K562 treated with DMSO at 1 percent for 4 hours (cell line): Measurements from ENCODE around the gene PMPCA. TPM values are rescaled to one million over a fixed set of nuclear protein-coding genes. Genes with fewer than 3 reads are reported as not detected.

Experiments used
- total RNA-seq: library from RNA; unstranded; fragments of 300-600 nt; gene quantifications from 2 replicates; pipeline ENCODE4 v1.2.3, GENCODE V29; 2022; ENCODE audit not compliant: insufficient read depth

The PMPCA gene, protein sequence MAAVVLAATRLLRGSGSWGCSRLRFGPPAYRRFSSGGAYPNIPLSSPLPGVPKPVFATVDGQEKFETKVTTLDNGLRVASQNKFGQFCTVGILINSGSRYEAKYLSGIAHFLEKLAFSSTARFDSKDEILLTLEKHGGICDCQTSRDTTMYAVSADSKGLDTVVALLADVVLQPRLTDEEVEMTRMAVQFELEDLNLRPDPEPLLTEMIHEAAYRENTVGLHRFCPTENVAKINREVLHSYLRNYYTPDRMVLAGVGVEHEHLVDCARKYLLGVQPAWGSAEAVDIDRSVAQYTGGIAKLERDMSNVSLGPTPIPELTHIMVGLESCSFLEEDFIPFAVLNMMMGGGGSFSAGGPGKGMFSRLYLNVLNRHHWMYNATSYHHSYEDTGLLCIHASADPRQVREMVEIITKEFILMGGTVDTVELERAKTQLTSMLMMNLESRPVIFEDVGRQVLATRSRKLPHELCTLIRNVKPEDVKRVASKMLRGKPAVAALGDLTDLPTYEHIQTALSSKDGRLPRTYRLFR
- total RNA-seq: 56.2 and 60.7 TPM in 2 replicates

DNA sequence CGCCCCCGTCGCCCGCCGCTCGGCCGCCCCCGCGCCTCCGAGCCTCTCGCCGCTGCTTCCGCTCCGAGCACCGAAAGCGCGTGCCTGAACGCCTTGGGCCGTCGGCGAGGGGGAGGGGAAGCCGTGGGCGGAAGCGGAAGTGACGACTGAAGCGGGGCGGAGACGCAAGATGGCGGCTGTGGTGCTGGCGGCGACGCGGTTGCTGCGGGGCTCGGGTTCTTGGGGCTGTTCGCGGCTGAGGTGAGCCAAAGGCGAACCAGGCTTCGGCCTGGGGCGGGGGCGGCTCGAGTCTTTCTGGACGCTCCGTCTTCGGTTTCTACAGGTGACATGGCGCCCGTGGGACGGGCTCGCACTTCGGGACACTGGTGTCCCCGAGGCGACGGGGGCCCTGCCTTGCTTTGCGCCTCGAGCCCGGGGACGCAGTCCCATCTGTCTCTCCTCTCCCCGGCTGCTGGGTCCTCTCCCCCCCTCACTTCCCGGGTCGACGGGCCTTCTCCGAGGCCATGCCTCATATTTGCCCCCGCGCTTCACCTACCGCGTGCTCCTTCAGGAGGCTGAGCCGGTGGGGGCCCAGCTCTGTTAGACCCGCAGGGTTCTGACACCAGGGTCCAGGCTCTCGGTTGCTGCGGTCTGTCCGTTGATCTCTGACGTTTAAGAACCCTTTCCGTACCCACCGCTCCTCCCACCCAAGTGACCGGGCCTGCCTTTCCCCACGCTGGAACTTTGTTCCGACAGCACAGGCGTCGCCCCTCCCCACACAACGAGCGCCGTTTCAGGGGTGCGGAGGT is at the start of gene PMPCA, which contains the start of gene ENTR1:
PMPCA (plus strand) TSS at position 159 of the 788 bp plus-strand sequence; CDS start at position 170, 11 bp downstream.
ENTR1 (minus strand) TSS at position 115 of the 788 bp plus-strand sequence. CDS start 217 bp downstream, outside the sequence.

DNA sequence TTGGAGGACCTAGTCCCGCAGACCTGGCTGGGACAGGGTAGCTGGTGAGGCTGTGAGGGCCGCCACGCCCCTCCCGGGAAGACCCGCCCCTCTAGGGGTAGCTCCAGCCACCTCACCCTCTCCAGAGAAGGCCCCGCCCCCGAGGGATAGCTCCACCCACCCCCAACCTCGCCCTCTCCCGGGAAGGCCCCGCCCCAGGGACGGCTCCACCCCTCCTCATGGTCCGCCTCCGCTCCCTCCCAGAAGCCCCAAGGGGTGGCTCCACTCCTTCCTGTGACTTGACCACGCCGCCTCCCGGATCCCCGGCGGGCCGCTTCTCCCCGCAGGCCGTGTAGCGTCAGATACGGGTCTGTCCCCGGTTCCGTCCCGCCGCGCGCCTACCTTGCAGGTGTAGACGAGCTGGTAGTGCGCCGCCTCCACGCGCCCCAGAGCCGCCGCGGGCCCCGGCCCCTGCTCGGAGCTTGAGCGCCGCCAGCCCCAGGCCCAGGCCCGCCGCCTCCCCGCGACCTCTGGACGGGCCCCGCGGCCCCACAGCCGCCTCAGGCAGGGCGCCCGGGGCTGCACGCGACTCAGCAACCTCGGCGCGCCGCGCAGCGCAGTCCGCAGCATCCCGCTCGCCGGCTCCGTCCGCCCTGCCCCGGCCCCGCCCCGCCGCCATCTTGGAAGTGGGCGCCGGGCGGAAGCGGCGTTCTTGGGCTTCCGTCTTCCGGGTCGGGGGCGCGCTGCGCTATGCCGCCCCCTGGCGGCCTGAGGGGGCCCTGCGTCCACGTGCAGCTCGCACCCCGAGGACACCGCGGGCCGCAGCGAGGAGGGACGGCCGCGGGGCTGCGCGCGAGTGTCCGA is 47.1 kb upstream of the PMPCA start, which contains the start of gene DNLZ:
DNLZ (minus strand) TSS at position 639 of the 843 bp plus-strand sequence; CDS start at position 609, 30 bp downstream.

DNA sequence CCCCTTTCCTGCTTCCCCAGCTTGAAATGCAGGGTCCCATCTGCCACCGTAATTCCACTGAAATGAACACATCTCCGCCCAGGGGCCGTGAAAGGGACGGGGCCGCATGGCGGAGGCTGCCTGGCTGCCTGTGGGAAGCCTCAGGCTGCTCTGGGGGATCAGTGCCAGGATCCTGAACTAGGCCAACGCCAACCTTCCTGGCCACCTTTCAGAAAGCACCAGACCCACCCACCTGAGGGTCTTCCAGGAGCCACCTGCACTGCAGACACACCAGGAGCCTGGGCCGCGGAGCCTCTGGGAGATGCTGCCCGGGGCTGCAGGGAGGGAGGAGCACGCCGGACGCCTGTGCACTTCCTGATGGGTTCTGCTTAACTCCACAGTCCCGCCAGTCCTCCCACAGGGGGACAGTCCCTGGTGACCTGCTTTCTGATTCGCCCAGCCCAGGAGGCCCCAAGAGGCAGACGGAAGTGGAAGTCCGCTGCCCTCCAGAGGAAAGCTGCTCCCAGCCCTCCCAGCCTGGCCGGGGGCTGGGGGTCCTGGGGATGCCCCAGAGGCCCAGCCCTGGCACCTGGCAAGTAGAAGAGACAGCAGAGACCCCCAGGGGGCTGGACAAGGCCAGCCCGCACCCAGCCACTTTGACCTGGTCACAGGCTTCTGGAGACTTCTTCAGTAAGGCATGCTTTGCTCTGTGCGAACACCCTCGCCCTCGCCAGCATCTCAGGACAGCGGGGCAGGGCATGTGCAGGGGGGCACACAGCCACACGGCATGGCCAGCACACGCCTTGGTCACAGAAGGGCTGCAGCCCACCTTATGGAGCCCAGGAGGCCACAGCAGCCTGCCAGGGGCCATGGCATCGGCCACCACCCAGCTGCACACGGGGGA is 36.9 kb upstream of the PMPCA start, which contains the start of gene CARD9:
CARD9 (minus strand) TSS at position 370 of the 883 bp plus-strand sequence. CDS start 1,591 bp downstream, outside the sequence.

DNA sequence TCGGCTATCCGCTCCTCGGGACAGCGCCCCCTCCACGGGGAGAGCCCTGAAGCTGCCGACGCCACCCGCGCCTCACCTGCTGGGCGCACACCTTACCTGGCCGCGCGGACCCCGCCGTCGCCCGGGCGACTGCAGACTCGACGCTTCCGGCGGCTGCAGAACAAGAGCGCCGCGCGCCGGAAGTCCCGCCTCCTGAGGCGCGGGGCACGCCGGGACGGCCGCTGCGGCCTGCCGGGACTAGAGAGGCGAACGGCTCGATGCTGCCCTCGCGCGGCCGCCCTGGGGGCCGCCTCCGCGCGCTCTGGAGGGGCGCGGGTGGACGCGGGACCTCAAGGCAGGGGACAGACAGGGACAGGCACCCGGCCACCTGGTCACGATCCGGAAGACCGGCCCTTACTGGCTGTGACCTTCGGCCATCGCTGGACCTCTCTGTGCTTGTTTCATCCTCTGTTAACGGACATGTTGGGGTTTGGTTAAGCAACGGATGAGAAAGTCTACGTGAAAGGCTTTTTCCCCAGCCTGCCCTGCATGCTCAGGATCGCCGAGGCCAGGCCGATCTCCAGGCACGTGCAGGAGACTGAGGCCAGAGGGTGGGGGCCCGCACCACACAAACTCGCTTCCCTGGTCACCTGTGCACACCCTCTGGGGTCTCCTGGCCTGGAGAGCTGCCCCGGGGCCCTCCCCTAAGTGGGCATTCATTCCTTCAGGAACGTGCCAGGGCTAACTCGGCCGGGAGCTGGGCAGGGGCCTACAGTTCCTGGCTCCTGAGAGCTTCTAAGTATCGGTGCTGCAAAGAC is 10.2 kb upstream of the PMPCA start, which contains the start of gene SNAPC4:
SNAPC4 (minus strand) TSS at position 133 of the 797 bp plus-strand sequence. CDS start 1,742 bp downstream, outside the sequence.

DNA sequence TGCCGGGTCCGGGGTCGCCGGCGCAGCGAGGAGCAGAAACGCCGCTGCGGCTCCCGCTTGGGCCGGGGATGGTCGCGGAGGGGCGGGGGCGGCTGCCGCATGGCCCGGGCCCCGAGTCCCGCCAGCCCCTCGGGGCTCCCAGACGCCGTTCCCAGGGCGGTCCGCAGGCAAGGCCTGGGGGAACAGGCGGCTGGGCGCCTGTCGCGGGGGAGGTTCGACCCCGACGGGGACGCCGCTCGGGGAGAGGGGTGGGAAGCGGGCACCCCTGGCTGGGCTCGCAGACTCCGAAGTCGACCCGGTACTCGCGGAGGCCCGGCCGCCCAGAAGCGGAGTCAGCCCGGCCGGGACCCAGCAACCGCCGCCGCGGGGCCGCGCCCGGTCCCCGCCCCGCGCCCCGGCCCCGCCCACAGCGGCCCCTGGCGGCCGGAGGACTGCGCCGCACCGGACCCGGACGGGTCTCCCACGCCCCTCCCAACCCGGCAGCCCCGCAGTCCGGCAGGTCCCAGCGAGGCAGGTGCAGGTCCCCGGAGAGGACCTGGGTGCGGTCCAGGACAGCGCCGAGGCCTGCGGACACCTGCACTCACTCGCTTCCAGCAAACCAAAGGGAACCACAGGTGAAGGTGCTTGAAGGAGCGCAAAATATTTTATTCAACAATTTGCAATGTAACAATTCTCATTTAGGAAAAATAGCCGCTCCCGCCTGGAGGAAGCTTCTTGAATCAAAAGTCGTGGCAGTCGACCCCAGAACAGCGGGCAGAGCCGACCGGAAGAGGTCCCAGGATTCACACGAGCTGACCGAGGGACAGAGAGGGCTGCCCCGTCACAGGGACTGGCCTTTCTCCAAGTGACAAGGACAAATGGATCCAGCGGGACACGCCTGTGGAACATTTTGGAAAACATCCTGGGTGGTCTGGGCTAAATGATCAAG is 29.3 kb downstream of the PMPCA start, which contains the start of gene INPP5E:
INPP5E (minus strand) TSS at position 365 of the 928 bp plus-strand sequence. CDS start 426 bp downstream, outside the sequence.

Other genes with a start within 250 kb of the PMPCA start
- gene LHX3, start 205.5 kb upstream of the PMPCA start, total RNA-seq: 0.70 and 1.2 TPM in 2 replicates
- gene QSOX2, start 164.8 kb upstream of the PMPCA start, total RNA-seq: 20.5 and 22.8 TPM in 2 replicates
- gene CCDC187, start 106.6 kb upstream of the PMPCA start, total RNA-seq: not detected in 2 replicates
- gene GPSM1, start 83.1 kb upstream of the PMPCA start, total RNA-seq: 13.6 and 15.5 TPM in 2 replicates
- 17.5 and 29.7 TPM in 2 replicates for gene DNLZ, start 46.9 kb upstream of the PMPCA start, total RNA-seq
- 12.7 and 14.8 TPM in 2 replicates for gene CARD9, start 37.0 kb upstream of the PMPCA start, total RNA-seq
- gene SNAPC4, start 10.5 kb upstream of the PMPCA start, total RNA-seq: 6.6 and 8.4 TPM in 2 replicates
- 38.2 and 42.3 TPM in 2 replicates for gene ENTR1, start within 50 bp of the PMPCA start, total RNA-seq
- 8.4 and 10.0 TPM in 2 replicates for gene INPP5E, start 29.2 kb downstream of the PMPCA start, total RNA-seq
- gene SEC16A, start 72.4 kb downstream of the PMPCA start, total RNA-seq: 47.5 and 60.7 TPM in 2 replicates
- gene NOTCH1, start 135.4 kb downstream of the PMPCA start, total RNA-seq: 14.8 and 20.5 TPM in 2 replicates